Natural killer cell (primary cell): ENCODE measurements around the gene ANKRD63. TPM values are rescaled to one million over a fixed set of nuclear protein-coding genes. Genes with fewer than 3 reads are reported as not detected.

Source experiments
- ATAC-seq, 3 donors: fragments of 150-1000 bp in 2 of 3; fragments of 200-7000 bp in 1 of 3; cut with Tn5 transposase; 1 replicate in 1 of 3; 2 replicates in 2 of 3; pipeline ENCODE4 v1.10.0; 2021; ENCODE audit warnings: mild to moderate bottlenecking in 2 of 3, moderate library complexity in 2 of 3
- DNase-seq, 2 donors: peaks; one replicate each; pipeline versions ENCODE4 v3.0.0 to v3.0.0-alpha.2; 2013 to 2021; ENCODE audit warnings: mixed read lengths in 1 of 2
- H3K27ac ChIP-seq: one replicate; pipeline ENCODE4 v1.5.1; 2013; ENCODE audit warnings: mild to moderate bottlenecking, low read length
- H3K27me3 ChIP-seq: one replicate; pipeline ENCODE4 v1.6.1; 2013; ENCODE audit warnings: low read length; ENCODE audit not compliant: control insufficient read depth, insufficient read depth
- H3K36me3 ChIP-seq: one replicate; pipeline ENCODE4 v1.6.1; 2013; ENCODE audit warnings: low read length; ENCODE audit not compliant: control insufficient read depth, insufficient read depth
- H3K4me1 ChIP-seq: one replicate; pipeline ENCODE4 v1.6.1; 2013; ENCODE audit warnings: low read length; ENCODE audit not compliant: control insufficient read depth, insufficient read depth
- H3K4me3 ChIP-seq: one replicate; pipeline ENCODE4 v1.5.1; 2013; ENCODE audit warnings: low read length
- H3K9me3 ChIP-seq: one replicate; pipeline ENCODE4 v1.6.1; 2013; ENCODE audit warnings: low read length; ENCODE audit not compliant: control insufficient read depth, insufficient read depth
- H3K27ac Mint-ChIP-seq, 2 donors: one replicate each; pipeline ENCODE4 v1.8.0; 2022; ENCODE audit warnings: mild to moderate bottlenecking in 2 of 2, mixed read lengths in 2 of 2, moderate library complexity in 1 of 2
- H3K27me3 Mint-ChIP-seq, 2 donors: one replicate each; pipeline ENCODE4 v1.8.0; 2022; ENCODE audit warnings: low read depth in 2 of 2, mixed read lengths in 2 of 2
- H3K36me3 Mint-ChIP-seq: one replicate; pipeline ENCODE4 v1.8.0; 2022; ENCODE audit warnings: mixed read lengths
- H3K4me1 Mint-ChIP-seq, 2 donors: one replicate each; pipeline ENCODE4 v1.8.0; 2022; ENCODE audit warnings: mixed read lengths in 2 of 2
- H3K4me3 Mint-ChIP-seq: one replicate; pipeline ENCODE4 v1.8.0; 2022; ENCODE audit warnings: mild to moderate bottlenecking, moderate library complexity, mixed read lengths
- H3K9me3 Mint-ChIP-seq, 2 donors: one replicate each; pipeline ENCODE4 v1.8.0; 2022; ENCODE audit warnings: mixed read lengths in 2 of 2
- CTCF ChIP-seq: fragments of 200-600 bp; IDR thresholded peaks from one replicate; pipeline ENCODE4 v1.8.0; 2022; ENCODE audit warnings: antibody characterized with exemption
- WGBS: methylation state at CpG from one replicate; pipeline ENCODE4 v1.1.7; 2013; ENCODE audit warnings: missing lambda C conversion rate; ENCODE audit not compliant: insufficient coverage; 5-methylcytosine and 5-hydroxymethylcytosine counted together
- intact Hi-C: fragments of 100-400 bp; cut with micrococcal nuclease; formaldehyde crosslinking; loops from one replicate; pipeline ENCODE4 v1.14.2; 2022
- total RNA-seq, 4 donors: library from RNA; stranded (reverse); fragments of 120-200 nt in 1 of 4; gene quantifications; one replicate each; pipeline versions ENCODE4 v1.2.3 to v1.2.4, GENCODE V29; 2013 to 2022

The ANKRD63 gene
- total RNA-seq, 3 donors from 2014 or later (not counting 1 experiment from before 2014, with no cell fraction given) = not detected

- H3K4me1 ChIP-seq = no peaks in the 10 kb centered on the region
- intact Hi-C loops = no loop called here
- no peaks in the 10 kb centered on the region for H3K9me3 ChIP-seq
- Mint-ChIP-seq H3K27me3 (no peaks in the 10 kb centered on the region), H3K4me3 (no peak overlapping the region), H3K27ac (no peak overlapping the region), H3K36me3 (peaks cover 8% of the 10 kb centered on the region), H3K4me1 (peaks cover 7 to 19% of the 10 kb centered on the region in 2 donors), H3K9me3 (no peaks in the 10 kb centered on the region)
- no peak for TF ChIP-seq CTCF
- H3K36me3 ChIP-seq = peaks cover 90% of the 10 kb centered on the region
- WGBS = 81% methylated on average over 11 of the region's 12 CpGs
- no peak overlapping the region for H3K4me3 ChIP-seq
- H3K27me3 ChIP-seq = no peaks in the 10 kb centered on the region
- DNase-seq (no peak), ATAC-seq (no peak)
- no peak overlapping the region for H3K27ac ChIP-seq
Observed at GRCh38 chr15:40295877-40296560, 13.2 kb upstream of the ANKRD63 start.

- Histone ChIP-seq H3K27me3 (no peaks in the 10 kb centered on the region), H3K9me3 (no peaks in the 10 kb centered on the region), H3K4me3 (no peak overlapping the region), H3K36me3 (peaks cover 85% of the 10 kb centered on the region), H3K4me1 (no peaks in the 10 kb centered on the region), H3K27ac (no peak overlapping the region)
- H3K36me3 Mint-ChIP-seq = peaks cover 8% of the 10 kb centered on the region
- H3K4me3 Mint-ChIP-seq = no peak overlapping the region
- WGBS = 91% methylated on average over 1 of the region's 1 CpG
- ATAC-seq (no peak), DNase-seq (no peak)
- no peak overlapping the region for H3K27ac Mint-ChIP-seq
- peaks cover 7 to 15% of the 10 kb centered on the region in 2 donors for H3K4me1 Mint-ChIP-seq
- intact Hi-C loops = no loop called here
- H3K9me3 Mint-ChIP-seq = no peaks in the 10 kb centered on the region
- no peaks in the 10 kb centered on the region for H3K27me3 Mint-ChIP-seq
- no peak for TF ChIP-seq CTCF
Observed at GRCh38 chr15:40295297-40295696, 12.4 kb upstream of the ANKRD63 start.

- Mint-ChIP-seq H3K4me1 (peaks cover 2 to 15% of the 10 kb centered on the region in 2 donors), H3K27ac (no peak overlapping the region), H3K27me3 (no peaks in the 10 kb centered on the region), H3K4me3 (no peak overlapping the region), H3K9me3 (no peaks in the 10 kb centered on the region), H3K36me3 (peaks cover 2% of the 10 kb centered on the region)
- DNase-seq (no peak), ATAC-seq (no peak)
- Histone ChIP-seq H3K4me1 (no peaks in the 10 kb centered on the region), H3K27ac (no peak overlapping the region), H3K27me3 (no peaks in the 10 kb centered on the region), H3K36me3 (peaks cover 88% of the 10 kb centered on the region), H3K9me3 (no peaks in the 10 kb centered on the region), H3K4me3 (no peak overlapping the region)
- WGBS = 88% methylated on average over 20 of the region's 20 CpGs
- no peak for TF ChIP-seq CTCF
- intact Hi-C loops = no loop called here
Observed at GRCh38 chr15:40293905-40294895, 11.3 kb upstream of the ANKRD63 start.
